ENCODE measurements around the gene APOE.
"Not testable (repeated sequence)": the region's sequence is repeated elsewhere in the genome, so short reads cannot be mapped to it uniquely, and the experiment has no call there.

The APOE gene

DNA sequence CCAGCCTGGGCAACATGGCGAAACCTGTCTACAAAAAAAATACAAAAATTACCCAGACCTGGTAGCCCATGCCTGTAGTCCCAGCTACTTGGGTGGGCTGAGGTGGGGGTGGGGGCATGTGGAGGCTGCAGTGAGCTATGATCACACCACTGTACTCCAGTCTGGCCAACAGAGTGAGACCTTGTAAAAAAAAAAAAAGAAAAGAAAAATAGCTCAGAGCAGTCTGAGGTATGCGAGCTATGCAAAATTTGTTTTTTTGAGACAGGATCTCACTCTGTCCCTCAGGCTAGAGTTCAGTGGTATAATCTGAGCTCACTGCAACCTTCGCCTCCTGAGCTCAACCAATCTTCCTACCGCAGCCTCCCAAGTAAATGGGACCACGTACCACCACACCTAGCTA lies 21.7 kb upstream of the APOE start:
- H3K9me3 Mint-ChIP-seq, result no peaks in the 10 kb centered on the region
- no peaks in the 10 kb centered on the region for H3K27me3 Mint-ChIP-seq (ENCODE audit: low read depth)
- peaks cover 45% of the 10 kb centered on the region for H3K36me3 Mint-ChIP-seq (ENCODE audit: low read depth)
- H3K4me3 Mint-ChIP-seq, result no peak overlapping the region
- no peaks in the 10 kb centered on the region for H3K4me1 Mint-ChIP-seq
- TF ChIP-seq, protein P1, sequence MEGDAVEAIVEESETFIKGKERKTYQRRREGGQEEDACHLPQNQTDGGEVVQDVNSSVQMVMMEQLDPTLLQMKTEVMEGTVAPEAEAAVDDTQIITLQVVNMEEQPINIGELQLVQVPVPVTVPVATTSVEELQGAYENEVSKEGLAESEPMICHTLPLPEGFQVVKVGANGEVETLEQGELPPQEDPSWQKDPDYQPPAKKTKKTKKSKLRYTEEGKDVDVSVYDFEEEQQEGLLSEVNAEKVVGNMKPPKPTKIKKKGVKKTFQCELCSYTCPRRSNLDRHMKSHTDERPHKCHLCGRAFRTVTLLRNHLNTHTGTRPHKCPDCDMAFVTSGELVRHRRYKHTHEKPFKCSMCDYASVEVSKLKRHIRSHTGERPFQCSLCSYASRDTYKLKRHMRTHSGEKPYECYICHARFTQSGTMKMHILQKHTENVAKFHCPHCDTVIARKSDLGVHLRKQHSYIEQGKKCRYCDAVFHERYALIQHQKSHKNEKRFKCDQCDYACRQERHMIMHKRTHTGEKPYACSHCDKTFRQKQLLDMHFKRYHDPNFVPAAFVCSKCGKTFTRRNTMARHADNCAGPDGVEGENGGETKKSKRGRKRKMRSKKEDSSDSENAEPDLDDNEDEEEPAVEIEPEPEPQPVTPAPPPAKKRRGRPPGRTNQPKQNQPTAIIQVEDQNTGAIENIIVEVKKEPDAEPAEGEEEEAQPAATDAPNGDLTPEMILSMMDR (IDR thresholded peaks at IDR 0.05; ENCODE audit: unreplicated experiment in 3 of 3), result no peak
- H3K27ac Mint-ChIP-seq, result peak overlapping the region in 2 of 3 experiments; percentile 46 to 62

DNA sequence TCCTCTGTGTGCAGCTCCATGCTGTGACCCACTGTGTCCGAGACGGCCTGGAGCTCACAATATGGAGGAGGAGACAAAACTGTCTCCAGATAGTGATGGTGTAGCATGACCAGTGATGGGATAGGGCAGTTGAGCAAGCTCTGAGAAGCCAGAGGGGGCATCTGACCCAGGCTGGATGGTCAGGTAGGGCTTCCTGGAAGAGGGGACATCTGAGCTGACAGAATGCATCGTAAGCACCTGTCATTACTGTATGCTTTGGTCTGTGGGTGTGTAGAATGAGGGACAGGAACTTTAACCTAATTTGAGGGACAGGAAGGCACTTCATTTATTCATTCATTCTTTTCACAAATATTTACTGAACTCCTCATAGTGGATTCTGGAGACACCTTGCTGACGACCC lies 21.0 kb upstream of the APOE start:
- Mint-ChIP-seq H3K27ac (peak overlapping the region in 2 of 3 experiments; percentile 46 to 62), H3K9me3 (no peaks in the 10 kb centered on the region), H3K4me1 (no peaks in the 10 kb centered on the region)

DNA sequence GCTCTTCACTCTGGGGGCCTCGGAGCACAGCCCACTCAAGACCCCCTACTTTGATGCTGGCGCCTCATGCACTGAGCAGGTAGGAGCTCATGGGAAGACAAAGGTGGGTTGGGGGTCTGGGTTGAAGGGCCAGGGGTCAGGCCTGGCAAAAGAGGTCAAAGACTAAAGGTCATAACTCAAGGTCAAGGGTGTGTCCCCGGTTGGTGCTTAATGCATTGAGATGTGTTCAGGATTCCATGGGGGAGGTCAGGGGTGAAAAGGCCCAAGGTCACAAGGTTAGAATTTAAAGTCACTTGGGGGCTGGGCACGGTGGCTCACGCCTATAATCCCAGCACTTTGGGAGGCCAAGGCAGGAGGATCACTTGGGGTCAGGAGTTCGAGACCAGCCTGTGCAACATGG lies 19.5 kb upstream of the APOE start:
- no peaks in the 10 kb centered on the region for H3K9me3 Mint-ChIP-seq
- H3K4me3 Mint-ChIP-seq, result no peak overlapping the region
- TF ChIP-seq, protein P1 (IDR thresholded peaks at IDR 0.05; ENCODE audit: unreplicated experiment in 3 of 3), result no peak
- no peaks in the 10 kb centered on the region for H3K27me3 Mint-ChIP-seq (ENCODE audit: low read depth)
- peaks cover 5% of the 10 kb centered on the region for H3K4me1 Mint-ChIP-seq
- H3K36me3 Mint-ChIP-seq (ENCODE audit: low read depth), result peaks cover 48% of the 10 kb centered on the region
- no peak overlapping the region for H3K27ac Mint-ChIP-seq

More for the DNA sequence above, 21.0 kb upstream of the APOE start:
- Mint-ChIP-seq H3K27me3 (ENCODE audit: low read depth) (no peaks in the 10 kb centered on the region), H3K4me3 (no peak overlapping the region), H3K36me3 (ENCODE audit: low read depth) (peaks cover 48% of the 10 kb centered on the region)
- TF ChIP-seq, protein P1 (IDR thresholded peaks at IDR 0.05; ENCODE audit: unreplicated experiment in 3 of 3), result no peak

DNA sequence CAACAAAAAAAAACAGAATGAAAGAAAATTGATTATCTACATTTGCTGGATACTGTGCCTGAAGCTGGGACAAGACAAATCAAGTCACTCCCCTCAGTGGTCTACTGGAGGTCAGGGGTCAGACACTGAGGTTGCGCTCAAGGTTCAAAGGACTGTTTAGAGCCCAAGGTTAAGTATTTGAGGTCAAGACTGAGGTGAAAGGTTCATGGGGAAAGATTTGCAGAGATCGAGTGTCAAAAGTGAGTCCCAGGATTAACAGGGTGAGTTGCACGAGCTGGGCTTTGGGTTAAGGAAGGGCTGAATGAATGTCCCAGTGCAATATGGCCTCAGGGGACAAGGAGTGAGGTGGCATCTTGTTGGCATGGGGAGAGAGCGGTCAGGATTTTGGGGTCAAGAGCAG lies 17.9 kb upstream of the APOE start:
- Mint-ChIP-seq H3K9me3 (no peaks in the 10 kb centered on the region), H3K36me3 (ENCODE audit: low read depth) (peaks cover 53% of the 10 kb centered on the region), H3K27ac (no peak overlapping the region), H3K27me3 (ENCODE audit: low read depth) (no peaks in the 10 kb centered on the region), H3K4me3 (peak overlapping the region in 2 of 3 experiments; percentile 1 to 2), H3K4me1 (peaks cover 17% of the 10 kb centered on the region)
- TF ChIP-seq, protein P1 (IDR thresholded peaks at IDR 0.05; ENCODE audit: unreplicated experiment in 3 of 3), result no peak

DNA sequence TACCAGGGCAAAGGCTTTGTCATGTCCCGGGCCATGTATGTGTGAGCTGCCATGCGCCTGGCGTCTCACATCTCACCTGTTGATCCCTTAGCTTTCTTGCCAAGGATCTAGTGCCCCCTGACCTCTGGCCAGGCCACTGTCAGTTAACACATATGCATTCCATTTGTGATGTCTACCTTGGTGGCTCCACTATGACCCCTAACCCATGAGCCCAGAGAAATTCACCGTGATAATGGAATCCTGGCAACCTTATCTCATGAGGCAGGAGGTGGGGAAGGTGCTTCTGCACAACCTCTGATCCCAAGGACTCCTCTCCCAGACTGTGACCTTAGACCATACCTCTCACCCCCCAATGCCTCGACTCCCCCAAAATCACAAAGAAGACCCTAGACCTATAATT lies 17.3 kb upstream of the APOE start:
- peaks cover 58% of the 10 kb centered on the region for H3K36me3 Mint-ChIP-seq (ENCODE audit: low read depth)
- H3K9me3 Mint-ChIP-seq; H3K27ac Mint-ChIP-seq; H3K27me3 Mint-ChIP-seq (ENCODE audit: low read depth): not testable (repeated sequence)
- peak overlapping the region in 2 of 3 experiments; percentile 6 to 38 for H3K4me3 Mint-ChIP-seq
- peaks cover 20% of the 10 kb centered on the region for H3K4me1 Mint-ChIP-seq

DNA sequence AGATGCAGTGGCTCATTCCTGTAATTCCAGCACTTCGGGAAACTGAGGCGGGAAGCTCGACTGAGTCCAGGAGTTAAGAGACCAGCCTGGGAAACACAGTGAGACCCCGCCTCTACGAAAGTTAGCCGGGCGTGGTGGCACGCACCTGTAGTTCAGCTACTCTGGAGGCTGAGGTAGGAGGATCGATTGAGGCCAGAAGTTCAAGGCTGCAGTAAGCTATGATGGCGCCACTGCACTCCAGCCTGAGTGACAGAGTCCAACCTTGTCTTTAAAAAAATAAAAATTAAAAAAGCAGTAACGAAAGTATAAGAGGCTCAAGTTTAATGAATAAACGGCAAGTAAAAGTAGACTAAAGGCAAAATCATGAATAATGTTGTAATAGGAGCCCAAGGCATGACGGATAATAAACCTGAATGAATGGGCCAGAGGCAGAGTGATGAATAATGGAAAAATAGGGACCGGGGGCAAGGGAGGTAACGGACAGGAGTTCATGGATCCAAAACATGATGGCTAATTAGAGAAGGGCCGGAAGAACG lies 15.7 kb upstream of the APOE start:
- TF ChIP-seq, protein P1 (IDR thresholded peaks at IDR 0.05; ENCODE audit: unreplicated experiment in 3 of 3), result no peak
- Mint-ChIP-seq H3K9me3 (no peaks in the 10 kb centered on the region), H3K27ac (peak overlapping the region; percentile 81 to 95 (median 92)), H3K27me3 (ENCODE audit: low read depth) (no peaks in the 10 kb centered on the region), H3K36me3 (ENCODE audit: low read depth) (peaks cover 59% of the 10 kb centered on the region), H3K4me3 (peak overlapping the region; percentile 84 to 87 (median 87)), H3K4me1 (peaks cover 20% of the 10 kb centered on the region)
